Measurements from ENCODE around the gene TMEM145.

Gene TMEM145

DNA sequence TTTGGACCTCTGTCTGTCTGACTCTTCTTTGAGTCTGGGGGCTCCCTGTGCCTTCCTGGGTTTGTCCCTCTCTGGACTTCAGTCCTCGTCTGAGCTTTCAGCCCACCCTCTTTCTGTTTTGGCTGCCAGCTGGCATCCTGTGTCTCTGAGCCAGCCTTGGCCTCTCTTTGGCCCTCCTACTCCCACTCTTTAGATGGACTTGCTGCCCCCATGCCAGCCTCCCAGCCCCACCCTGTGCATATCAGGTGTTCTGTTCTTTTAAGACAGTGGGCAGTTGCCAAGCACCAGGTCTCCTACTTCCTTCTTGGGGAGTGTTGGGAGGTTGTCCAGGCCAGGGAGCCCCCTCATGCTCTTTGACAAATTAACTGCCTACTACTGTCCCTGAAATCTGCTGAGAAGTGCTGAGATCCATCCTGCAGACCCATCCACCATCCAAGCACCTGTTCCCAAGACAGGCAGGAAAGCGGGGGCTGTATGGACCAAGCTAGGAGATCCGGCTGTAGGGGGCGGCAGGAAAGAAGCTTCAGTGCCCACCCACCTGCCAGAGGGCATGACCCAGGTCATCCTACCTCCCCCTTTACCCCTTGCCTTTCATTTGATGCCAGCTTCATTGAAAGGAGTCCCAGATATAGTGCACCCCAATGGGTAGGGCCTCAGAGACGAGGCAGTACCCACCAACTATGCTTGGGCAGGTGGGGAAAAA is 34.5 kb upstream of the TMEM145 start:
- no peak for ATAC-seq

DNA sequence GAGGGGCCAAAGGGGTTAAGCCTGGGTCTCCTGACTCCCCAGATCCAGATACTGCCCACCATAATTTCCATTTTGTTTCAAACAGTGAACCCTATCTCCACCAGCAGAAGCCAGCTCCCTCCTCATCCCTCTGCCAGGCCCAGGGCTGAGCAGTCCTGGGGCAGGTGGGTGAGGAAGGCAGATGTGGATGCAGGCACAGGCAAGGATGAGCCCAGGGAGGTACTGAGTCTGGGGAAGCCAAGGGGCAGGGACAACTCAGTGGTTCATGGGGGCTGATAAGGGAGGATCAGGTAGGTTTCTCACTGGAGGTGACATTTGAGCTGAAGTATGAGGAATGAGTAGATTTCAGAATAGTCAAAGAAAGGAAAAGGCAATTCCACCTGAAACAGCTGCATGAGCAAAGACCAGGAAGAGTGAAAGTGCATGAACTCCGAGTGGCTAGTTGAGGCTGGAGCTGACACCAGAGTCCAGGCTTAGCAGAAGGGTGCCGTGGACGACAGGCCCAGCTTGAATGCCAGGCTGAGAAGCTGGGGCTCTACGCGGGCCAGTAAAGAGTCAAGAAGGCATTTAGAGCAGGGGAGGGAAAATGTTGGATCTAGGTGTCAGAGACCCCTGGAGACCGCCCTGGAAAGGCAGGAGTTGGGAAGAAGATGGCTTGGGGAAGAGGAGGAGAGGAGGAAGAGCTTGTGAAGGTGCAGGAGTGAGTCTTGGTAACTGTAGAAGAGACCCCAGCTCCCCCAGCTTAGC is 33.8 kb upstream of the TMEM145 start:
- ATAC-seq: no peak

DNA sequence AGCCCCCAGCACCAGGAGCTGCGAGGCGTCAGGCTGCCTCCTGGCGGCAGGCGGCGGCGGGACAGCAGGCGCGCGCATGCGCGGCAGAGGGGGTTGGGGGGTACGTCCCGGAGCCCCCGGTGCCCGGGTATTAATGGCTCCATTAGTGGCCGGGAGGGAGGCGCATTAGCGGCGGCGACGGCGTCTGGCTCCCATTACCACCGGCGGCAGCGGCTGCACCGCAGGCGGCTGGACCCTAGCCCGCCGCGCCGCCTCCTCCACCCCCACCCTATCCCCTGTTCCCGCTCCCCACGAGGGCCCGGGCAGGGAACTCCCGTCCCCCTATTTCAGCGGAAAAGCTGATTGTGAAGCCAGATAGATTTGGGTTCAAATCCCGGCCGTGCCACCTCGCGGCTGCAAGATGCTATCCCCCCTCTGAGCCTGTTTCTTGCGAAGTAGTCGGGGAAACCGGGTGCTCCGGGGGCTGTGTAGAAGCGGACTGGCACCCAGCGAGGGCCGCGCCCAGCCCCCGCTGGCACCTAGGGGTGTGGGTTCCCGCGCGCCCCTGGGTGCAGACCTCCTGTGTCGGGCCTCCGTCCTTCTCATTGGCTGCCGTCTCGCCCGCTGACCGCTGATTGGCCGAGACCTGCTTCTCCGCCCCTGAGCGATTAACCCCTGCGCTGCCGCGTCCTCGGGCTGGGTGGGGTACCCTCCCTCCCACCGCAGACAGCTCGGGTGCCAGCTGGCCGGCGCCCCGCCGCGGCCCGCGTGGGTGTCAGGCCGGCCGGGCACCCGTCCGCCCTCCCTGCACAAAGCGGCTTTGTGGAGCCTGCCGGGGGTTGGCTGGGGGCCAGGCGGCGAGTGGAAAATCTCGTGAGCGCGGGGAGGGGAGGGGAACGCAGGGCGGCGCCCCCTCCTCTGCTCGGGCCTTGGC is 33.0 kb upstream of the TMEM145 start:
- ATAC-seq: peak; percentile 44 to 48

DNA sequence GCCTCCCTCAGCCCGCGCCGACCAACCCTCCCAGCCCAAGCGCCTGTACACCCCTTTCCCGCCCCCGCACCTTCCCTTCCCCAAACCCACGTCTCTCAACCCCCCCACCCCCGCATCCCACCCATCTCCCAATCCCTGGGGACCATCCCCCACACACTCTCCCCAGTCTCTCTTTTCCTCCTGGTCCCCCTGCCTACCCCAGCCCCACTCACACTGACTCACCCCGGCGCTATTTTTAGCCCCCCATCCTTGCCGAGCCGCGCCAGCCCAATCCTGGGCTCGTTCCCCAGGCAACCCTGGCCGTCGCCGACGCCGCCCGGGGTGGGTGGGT is 32.3 kb upstream of the TMEM145 start:
- no peak for ATAC-seq

DNA sequence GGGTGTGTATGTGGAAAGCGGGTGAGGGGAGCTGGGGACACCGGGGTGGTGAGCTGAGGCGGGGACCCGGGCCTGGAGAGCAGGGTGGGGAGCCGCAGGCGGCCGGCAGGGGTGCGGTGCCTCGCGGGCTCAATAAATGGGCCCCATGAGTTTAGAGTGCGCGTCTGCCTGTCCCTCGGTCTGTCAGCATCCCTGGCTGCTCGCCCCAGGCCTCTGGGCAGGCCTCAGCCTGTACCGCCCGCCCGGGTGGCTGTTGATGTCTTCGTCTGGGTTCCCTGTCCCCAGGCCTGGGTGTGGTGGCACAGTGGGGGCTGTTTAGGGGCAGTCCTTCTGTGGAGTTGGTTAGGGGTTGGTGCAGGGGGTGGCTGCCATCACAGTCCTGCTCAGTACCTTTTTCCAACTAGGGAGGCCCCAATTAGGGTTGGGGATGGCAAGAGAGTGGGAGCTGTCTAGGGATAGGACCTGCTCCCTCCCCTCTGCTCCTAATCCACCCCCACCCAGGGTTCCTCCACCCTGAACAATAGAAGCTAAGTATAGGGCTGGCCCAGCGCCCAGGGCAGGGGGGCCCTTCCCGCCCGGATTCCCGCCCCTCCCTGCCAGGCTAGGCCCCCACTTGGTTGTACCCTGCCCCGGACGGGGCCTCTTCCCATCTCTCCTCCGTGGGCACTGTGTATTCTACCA is 31.8 kb upstream of the TMEM145 start:
- ATAC-seq: no peak

DNA sequence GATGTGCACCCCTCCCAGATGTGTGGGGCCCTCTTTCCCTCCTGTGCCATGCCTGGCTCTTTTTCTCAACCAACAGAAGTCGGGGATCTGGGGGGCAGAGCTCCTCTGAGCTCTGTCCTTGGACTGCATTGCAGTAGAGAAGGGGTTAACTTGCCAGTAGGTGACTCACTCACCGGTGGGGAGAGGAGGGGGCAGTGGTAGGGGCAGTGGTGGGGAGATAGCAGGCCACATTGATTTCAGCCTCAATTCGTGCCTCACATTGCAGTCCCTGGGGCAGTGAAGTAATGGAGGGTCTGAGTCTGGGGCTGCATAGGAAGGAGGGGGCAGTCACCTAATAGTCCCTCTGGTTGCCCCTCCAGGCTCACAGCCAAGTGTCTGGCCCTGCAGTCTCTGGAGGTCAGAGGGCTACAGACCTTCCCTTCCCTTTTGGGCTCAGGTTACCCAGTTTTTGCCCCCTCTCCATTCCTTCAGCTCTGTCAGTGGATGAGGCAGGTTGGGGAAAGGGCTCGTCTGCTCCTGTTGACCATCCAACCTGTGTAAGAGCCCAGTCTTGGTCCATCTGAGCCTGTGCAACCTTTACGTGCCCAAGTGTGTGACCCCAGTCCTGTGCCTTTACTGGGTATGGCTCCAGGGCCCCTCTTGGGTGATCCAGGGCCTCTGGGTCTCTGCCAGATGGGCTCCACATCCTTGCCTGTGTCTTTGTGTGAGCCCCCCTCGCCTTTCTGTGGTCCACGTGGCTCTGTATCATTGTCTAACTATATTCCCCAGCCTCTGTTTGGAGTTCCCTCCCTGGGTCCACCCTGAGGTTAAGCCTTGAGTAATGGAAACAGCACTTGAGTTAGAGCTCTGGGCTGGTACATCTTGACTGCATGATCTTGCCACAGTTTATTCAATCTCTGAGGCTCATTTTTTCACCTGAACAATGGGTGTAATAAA is 31.0 kb upstream of the TMEM145 start:
- ATAC-seq: no peak

DNA sequence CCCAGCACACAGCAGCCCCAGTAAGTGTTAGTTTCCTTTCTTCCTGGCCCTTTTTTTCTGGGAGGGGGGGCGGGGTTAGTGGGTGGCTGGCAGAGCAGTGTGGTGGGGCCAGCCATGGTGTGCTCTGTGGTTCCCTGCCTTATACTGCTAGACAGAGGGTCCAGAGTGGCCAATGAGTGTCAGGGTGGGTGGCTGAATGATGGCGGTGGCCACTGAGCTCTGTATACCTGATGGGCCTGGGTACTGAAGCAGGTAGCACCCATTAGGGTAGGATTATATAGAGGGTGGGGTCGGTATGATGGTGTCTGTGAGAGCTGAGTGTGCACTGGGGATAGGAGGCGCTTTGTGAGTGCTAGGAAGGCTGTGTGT is 30.3 kb upstream of the TMEM145 start:
- ATAC-seq: no peak

DNA sequence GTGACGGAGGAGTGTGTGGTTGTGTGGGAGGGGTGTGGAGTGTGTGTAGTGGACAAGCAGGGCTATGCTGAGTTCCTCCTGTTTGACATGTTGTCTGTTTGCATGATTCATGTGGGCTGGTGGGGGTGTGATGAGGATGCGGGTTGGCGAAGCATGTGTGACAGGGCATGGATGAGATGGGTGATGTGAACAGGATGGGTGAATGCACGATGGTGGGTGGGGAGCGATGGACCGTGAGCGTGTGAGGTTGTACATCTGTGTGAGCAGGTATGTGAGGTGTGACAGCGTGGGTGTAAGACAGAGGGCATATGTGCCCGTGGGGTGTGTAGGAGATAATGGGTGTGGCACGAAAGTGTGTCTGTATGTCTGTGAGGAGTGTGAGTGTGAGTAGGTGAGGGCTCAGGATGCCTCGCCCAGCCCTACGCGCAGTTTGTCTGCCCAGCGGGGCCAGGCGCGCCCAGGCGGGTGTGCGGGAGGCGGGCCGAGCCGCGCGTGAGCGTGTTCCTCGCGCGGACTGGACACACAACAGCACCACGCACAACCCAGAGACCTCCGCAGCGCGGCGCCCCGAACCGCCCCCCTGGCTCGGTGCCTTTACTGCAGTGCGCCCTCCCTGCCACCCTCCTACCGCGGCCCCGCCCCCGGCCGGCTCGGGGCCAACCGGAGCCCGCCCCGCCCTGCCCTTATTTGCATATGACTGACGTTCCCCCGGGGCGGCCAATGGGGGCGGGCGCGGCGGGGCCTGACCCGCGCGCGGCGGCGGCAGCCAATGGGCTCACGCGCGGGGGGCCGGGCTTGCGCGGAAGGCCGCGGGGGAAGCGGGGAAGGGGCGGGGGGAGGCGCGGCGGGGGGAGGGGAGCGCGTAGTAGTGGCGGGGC is 29.7 kb upstream of the TMEM145 start:
- ATAC-seq: peak; percentile 69 to 74

DNA sequence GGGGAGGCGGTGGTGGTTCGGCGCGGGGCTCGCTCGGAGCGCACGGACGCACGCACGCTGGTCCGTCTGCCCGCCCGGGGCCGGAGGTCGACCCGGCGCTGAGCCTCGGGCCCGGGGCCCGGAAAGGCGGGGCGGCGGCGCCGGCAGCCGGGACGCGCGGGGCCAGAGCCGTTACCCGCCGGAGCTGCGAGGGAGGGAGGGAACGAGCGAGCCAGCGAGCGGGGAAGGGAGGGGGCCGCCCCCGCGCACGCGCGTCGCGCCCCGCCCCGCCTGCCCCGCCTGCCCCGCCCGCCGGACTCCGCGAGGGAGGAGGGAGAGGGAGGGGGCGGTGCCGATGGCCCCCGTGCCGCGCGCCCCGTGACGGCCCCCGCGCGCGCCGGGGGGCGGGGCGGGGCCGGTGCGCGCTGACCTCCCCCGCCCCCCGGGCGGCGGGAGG is 29.0 kb upstream of the TMEM145 start:
- peak; percentile 22 to 34 for ATAC-seq

DNA sequence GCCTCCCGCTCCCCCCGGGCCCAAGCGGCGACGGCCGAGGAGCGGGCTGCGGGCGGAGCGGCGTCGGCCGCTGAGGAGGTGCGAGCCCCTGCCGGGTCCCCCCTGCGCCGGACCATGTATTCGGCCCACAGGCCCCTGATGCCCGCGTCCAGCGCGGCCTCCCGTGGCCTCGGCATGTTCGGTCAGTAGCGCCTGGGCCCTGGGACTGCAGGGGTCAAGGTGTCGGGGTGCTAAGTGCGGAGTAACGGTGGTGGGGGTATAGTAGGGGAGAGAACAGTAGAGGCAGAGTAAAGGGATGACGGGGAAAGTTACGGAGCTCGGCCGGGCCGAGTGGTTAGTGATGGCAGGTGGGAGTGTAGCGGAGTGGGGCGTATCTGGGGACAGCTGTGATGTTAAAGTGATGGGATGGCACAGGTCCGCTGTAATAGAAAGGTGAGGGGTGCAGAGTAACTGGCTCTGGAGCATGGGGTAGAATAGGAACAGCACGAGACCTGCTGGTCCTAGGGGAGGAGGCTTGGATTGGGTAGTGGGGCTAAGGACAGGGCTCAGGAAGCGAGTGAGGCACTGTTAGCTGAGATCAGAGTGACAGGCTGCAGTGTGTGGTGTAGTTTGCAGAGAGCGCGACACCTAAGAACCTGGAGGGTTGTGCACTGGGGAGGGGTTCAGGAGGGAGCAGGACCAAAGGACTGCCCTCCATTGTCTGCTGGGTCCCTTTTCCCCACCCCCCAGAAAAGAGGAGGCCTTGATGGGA is 28.3 kb upstream of the TMEM145 start:
- ATAC-seq: no peak

DNA sequence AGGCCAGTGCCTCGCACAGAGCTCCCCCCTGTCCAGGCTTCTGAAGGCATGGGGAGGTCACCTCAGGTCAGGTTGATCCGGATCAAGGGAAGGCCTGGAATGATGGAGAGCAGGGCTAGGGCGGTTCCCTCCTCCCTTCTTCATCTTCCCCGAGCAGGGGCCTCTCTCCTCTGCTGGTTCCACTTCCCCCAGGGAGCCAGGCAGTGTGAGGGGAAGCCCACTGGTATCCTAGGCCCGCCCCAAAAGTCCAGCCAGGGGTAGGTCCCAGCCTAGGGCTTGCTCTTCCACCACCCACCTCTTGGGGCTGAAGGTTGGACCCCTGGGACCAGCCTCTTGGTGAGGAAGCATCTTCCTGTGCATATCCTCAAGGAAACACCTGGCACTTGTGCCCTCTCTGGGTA is 27.6 kb upstream of the TMEM145 start:
- ATAC-seq: no peak

DNA sequence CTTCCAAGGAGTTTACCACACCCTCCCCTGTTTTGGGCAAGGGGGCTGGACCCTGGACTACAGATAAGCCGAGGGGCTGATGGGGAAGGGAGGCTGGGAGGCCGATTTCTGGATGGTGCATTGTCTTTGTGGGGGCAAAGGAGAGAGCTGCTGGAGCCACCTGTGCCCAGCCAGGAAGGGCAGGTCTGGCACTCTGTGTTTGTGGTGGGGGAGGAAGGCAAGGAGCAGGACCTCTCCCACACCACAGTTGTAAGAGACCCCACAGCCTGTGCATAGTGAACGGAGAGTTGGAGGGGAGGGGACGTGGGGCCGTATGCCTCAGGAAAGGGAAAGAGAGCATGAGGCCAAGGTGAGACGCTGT is 27.1 kb upstream of the TMEM145 start:
- ATAC-seq: no peak

DNA sequence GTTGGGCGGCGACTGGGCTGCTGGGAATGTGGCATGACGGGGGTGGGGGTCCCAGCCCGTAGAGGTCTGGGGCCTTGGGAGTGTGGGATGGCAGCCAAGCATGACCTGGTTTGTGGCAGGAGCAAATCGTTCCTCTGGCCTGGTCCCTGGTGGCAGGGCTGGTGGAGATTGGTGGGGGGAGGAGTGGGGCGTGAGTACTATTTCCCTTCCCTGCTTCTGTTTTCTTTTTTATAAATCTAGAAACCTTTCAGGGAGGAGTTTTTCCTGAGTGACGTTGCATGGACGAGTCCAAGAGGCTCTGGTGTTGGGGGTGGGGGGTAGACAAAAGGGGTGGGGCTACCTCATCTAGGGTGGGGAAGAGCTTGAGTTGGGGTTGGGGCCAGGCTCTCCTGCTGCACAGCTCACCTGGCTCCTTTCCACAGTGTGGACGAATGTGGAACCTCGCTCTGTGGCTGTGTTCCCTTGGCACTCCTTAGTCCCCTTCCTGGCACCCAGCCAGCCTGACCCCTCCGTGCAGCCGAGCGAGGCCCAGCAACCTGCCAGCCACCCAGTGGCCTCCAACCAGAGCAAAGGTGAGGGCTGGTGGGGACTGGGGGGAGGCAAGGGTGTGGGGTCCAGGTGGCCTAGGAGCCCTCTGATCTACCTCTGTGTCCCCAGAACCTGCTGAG is 26.6 kb upstream of the TMEM145 start:
- ATAC-seq: no peak

DNA sequence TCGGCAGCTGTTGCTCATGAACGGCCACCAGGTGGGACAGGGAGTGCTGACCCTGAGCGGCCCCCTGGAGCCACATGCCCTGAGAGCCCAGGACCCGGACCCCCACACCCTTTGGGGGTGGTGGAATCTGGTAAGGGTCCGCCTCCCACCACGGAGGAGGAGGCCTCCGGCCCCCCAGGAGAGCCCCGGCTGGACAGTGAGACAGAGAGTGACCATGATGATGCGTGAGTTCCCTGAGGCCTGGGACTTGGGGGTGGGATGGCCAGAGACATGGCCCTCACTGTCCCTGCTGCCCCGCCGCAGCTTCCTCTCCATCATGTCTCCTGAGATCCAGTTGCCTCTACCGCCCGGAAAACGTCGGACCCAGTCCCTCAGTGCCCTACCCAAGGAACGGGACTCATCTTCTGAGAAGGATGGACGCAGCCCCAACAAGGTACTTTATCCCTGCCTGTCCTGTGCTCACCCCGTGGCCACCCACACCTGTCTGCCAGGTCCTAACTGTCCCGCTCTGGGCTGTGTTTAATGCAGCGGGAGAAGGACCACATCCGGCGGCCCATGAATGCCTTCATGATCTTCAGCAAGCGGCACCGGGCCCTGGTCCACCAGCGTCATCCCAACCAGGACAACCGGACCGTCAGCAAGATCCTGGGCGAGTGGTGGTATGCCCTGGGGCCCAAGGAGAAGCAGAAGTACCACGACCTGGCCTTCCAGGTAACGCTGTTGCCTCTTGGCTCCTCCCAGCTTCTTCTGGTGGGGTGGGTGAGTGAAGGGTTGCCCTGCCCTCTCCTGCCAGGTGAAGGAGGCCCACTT is 25.9 kb upstream of the TMEM145 start:
- no peak for ATAC-seq

DNA sequence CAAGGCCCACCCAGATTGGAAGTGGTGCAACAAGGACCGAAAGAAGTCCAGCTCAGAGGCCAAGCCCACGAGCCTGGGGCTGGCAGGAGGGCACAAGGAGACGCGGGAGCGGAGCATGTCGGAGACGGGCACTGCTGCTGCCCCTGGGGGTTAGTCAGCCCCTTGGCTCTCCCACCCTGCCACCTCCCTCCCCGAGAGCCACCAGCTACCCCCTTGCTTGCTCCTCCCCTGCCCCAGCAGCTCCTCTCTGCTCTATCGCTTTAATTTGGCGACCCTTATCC is 25.3 kb upstream of the TMEM145 start:
- no peak for ATAC-seq

DNA sequence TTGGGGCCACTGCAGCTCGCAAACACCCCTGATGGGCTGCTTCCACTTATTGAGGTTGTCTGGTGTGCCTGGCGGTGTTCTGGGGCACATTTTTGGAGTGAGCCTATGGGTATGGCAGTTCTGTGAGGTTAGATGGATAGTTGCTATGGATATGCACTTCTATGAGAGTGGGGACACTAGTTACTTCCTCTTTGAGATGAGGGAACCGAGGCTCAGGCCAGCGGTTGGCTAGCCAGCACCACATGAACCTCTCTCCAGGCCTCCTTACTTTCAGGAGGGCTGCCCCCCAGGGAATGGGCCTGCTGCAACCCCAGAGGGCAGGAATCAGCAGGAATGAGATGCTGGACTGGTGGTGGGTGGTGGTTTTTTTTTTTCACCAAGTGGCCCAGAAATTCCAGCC is 24.7 kb upstream of the TMEM145 start:
- ATAC-seq: no peak

DNA sequence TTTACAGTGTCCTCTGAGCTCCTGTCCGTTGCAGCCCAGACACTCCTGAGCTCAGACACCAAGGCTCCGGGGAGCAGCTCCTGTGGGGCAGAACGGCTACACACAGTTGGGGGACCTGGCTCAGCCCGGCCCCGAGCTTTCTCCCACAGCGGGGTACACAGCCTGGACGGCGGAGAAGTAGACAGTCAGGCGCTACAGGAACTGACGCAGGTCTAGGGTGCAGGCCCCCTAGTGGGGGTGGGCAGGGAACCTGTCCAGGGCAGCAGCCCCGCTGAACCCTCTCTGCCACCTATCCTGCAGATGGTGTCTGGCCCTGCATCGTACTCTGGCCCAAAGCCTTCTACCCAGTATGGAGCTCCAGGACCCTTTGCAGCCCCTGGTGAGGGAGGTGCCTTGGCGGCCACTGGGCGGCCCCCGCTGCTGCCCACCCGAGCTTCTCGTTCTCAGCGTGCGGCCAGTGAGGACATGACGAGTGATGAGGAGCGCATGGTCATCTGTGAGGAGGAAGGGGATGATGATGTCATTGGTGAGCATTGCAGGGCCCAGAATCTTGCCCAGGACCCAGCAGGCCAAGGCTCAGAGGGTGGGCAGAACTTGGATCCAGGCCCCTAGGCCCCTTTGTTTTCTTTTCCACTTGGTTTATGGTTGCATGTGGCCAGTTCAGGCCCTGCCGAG is 24.1 kb upstream of the TMEM145 start:
- ATAC-seq: no peak

DNA sequence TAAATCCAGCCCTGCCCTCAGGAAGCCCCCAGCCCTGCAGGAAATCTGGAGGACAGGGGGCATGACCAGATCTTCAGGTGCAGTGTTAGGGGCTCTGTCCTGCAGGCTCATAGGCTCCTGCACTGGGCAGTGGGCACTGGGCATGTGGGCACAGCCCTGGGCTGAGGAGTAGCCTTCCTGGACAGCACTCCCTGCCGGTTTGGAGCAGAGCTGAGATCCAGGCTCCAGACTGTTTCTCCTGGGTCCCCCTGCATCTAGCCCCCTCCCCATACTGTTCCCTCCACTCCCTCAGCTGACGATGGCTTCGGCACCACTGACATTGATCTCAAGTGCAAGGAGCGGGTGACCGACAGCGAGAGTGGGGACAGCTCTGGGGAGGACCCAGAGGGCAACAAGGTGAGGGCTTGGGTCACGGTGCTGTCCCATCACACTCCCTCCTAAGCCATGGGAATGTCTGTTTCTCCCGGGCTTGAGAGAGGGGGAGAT is 23.5 kb upstream of the TMEM145 start:
- no peak for ATAC-seq

All from activated CD4-positive, CD25-positive, alpha-beta regulatory T cell treated with anti-CD3 and anti-CD28 coated beads, Interleukin-2, amount 50 U/mL, for 24 hours (primary cell).